ENCODE data around the gene XRCC1. TPM values are rescaled to one million over a fixed set of nuclear protein-coding genes. Genes with fewer than 3 reads are reported as not detected.

The XRCC1 gene, protein sequence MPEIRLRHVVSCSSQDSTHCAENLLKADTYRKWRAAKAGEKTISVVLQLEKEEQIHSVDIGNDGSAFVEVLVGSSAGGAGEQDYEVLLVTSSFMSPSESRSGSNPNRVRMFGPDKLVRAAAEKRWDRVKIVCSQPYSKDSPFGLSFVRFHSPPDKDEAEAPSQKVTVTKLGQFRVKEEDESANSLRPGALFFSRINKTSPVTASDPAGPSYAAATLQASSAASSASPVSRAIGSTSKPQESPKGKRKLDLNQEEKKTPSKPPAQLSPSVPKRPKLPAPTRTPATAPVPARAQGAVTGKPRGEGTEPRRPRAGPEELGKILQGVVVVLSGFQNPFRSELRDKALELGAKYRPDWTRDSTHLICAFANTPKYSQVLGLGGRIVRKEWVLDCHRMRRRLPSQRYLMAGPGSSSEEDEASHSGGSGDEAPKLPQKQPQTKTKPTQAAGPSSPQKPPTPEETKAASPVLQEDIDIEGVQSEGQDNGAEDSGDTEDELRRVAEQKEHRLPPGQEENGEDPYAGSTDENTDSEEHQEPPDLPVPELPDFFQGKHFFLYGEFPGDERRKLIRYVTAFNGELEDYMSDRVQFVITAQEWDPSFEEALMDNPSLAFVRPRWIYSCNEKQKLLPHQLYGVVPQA
- 10 to 100 TPM; 29.4 to 32.4 TPM for total RNA-seq

DNA sequence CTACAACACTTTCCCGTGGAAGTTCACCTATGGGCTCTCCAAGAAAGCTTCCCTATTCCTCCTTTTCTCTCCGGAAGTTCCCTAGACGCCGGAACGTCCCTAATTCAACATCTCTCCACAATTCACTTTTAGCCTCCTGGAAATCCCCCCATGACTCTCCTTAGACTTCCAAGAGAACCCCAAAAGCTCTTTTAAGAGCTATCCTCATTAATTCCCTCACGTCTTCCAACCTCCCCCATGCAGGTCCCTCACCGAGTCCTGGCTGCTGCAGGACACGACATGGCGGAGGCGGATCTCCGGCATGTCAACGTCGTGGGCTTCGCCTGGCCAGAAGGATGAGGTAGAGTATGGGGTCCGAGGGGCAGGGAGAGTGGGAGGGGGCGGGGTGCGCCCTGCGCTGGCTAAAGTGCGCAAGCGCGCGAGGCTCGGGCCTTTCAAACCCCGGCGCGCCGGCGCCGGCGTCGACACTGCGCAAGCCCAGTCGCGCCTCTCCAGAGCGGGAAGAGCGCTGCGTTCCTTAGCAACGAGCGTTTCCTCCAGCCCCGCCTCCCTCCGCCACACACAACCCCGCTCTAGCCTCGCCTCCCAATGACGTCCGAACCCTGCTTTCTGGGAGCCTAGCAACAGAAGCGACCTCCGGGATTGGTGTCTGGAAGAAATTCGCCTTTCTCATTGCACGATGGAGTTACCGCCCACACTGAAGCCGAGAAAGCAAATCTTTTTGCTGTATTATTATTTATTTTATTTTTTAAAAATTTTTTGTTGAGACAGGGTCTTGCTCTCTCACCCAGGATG is at the start of gene XRCC1, which contains the start of gene PINLYP:
TSS of gene XRCC1 (minus strand) at position 372 of the 795 bp plus-strand sequence. CDS start at position 303, 69 bp downstream.
TSS of gene PINLYP (plus strand) at position 646 of the 795 bp plus-strand sequence. CDS start 1,391 bp downstream, outside the sequence.
- ATAC-seq (peak; percentile 99), DNase-seq (peak; percentile 99)
- H3K4me1 Mint-ChIP-seq (ENCODE audit: low read depth) = peaks cover 37% of the 10 kb centered on the region
- intact Hi-C loops (cut with micrococcal nuclease) = no loop called here
- H3K9me3 Mint-ChIP-seq = no peaks in the 10 kb centered on the region
- H3K27ac Mint-ChIP-seq = peak within 1 kb of the TSS; percentile 94
- H3K36me3 Mint-ChIP-seq (ENCODE audit: low read depth) = peaks cover 8% of the 10 kb centered on the region
- CTCF ChIA-PET = interaction anchor here (1.8 to 5.9 kb wide), 3 partner anchors 14 to 21 kb away, joined by 5 to 62 read pairs (median 57); partner anchors contain the start of genes IRGQ and ZNF576
- H3K27me3 Mint-ChIP-seq = no peaks in the 10 kb centered on the region
- POLR2A ChIA-PET = interaction anchor here (0.5 to 3.2 kb wide), 8 partner anchors 11 to 476 kb away, joined by 3 to 20 read pairs (median 4); partner anchors contain the start of genes IRGQ, ZNF575 and ZNF576
- H3K4me3 Mint-ChIP-seq = peak within 1 kb of the TSS; percentile 96
- TF ChIP-seq, protein P1, sequence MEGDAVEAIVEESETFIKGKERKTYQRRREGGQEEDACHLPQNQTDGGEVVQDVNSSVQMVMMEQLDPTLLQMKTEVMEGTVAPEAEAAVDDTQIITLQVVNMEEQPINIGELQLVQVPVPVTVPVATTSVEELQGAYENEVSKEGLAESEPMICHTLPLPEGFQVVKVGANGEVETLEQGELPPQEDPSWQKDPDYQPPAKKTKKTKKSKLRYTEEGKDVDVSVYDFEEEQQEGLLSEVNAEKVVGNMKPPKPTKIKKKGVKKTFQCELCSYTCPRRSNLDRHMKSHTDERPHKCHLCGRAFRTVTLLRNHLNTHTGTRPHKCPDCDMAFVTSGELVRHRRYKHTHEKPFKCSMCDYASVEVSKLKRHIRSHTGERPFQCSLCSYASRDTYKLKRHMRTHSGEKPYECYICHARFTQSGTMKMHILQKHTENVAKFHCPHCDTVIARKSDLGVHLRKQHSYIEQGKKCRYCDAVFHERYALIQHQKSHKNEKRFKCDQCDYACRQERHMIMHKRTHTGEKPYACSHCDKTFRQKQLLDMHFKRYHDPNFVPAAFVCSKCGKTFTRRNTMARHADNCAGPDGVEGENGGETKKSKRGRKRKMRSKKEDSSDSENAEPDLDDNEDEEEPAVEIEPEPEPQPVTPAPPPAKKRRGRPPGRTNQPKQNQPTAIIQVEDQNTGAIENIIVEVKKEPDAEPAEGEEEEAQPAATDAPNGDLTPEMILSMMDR (IDR thresholded peaks at IDR 0.05) = no peak

DNA sequence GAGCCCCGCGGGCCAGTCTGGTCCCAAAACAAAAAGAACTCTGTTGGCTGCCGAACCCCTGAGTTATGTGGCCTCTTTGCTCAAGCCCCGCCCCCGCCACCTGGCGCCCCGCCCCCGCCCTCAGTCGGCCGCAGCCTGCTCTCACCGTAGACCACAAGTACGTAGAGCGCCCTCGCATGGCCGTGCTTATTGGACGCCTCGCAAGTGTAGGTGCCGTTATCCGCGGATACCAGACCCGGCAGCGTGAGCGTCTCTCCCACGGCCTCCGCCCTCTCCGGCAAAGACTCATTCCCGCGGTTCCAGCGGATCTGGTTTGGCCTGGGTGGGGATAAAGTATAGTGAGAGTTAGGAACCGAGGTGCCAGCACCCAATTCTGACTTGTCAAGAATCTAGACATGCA is 49.6 kb upstream of the XRCC1 start:
- ChIA-PET CTCF (interaction anchor here (1.0 to 1.6 kb wide), 4 partner anchors 30 to 178 kb away, joined by 3 to 4 read pairs (median 4); no protein-coding TSS in a partner anchor), POLR2A (no interaction called here)
- H3K36me3 Mint-ChIP-seq (ENCODE audit: low read depth) = peaks cover 3% of the 10 kb centered on the region
- no peaks in the 10 kb centered on the region for H3K9me3 Mint-ChIP-seq
- H3K27me3 Mint-ChIP-seq = peaks cover 7% of the 10 kb centered on the region
- no peak overlapping the region for H3K27ac Mint-ChIP-seq
- peaks cover 21% of the 10 kb centered on the region for H3K4me1 Mint-ChIP-seq (ENCODE audit: low read depth)
- DNase-seq (peak; percentile 97), ATAC-seq (peak; percentile 92)
- no peak overlapping the region for H3K4me3 Mint-ChIP-seq
- TF ChIP-seq, protein P1 (IDR thresholded peaks at IDR 0.05) = peak; percentile 47
- intact Hi-C loops (cut with micrococcal nuclease) = no loop called here

DNA sequence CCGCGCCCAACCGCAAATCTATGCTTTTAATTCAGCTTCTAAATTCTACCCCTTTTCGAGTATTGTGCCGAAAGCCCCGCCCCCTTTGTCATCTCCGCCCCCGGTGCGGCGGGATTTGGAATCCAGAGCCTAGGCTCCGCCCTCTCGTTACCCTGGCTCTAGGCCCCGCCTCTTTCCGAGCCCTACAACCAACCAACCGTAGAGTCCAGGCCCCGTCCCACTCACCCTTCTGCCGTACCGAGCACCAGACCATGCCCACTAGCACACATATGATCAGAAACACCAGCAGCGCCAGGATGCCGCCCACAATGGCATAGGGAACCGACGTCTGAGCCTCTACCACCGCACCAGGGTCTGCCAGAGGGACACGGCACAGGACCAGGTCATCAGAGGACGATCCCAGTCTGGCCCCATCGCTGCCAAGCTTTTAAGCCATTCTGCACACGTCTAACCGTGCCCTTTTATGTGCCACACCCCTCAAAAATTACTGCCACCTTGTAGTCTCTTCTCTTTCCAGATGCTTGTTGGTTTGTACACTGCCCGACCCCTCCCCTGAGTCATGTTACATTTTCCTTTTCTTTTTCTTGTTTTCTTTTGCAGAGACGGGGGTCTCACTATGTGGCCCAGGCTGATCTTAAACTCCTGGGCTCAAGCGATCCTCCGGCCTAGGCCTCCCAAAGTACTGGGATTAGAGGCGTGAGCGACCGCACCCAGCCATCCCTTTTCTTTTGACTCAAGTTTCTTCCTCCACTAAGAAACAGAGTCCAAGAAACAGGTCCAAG is 48.8 kb upstream of the XRCC1 start:
- Mint-ChIP-seq H3K36me3 (ENCODE audit: low read depth) (peaks cover 3% of the 10 kb centered on the region), H3K4me1 (ENCODE audit: low read depth) (peaks cover 22% of the 10 kb centered on the region), H3K27me3 (peaks cover 7% of the 10 kb centered on the region), H3K27ac (no peak overlapping the region), H3K4me3 (no peak overlapping the region), H3K9me3 (no peaks in the 10 kb centered on the region)
- CTCF ChIA-PET = interaction anchor here (1.4 kb wide), 2 partner anchors 29 to 69 kb away, joined by 4 to 5 read pairs; no protein-coding TSS in a partner anchor
- POLR2A ChIA-PET = interaction anchor here (1.2 kb wide), 1 partner anchor 24 kb away, joined by 3 read pairs; no protein-coding TSS in a partner anchor
- ATAC-seq (no peak), DNase-seq (peak; percentile 33)
- intact Hi-C loops (cut with micrococcal nuclease) = no loop called here
- TF ChIP-seq, protein P1 (IDR thresholded peaks at IDR 0.05) = no peak

DNA sequence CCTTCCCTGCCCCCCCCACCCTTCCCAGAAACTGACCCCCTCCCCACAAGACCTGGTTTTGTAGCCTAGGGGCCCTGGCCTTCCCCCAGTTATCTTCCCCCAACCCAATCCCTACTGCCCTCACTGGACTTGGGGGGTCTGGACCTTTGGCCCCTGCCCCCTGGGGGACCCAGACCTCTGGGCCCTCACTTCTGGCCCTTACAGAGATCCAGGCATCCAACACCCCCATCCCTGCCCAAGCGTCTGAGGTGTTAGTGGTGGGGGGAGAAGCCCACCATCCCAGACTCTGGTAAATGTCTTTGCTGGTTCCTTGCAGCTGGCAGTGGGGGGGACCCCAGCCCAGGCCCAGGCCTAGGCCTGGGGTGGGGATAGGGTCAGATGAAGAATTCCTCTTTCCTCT is 47.6 kb upstream of the XRCC1 start:
- no peak overlapping the region for H3K4me3 Mint-ChIP-seq

More for the DNA sequence above, 47.6 kb upstream of the XRCC1 start:
- Mint-ChIP-seq H3K27me3 (peaks cover 7% of the 10 kb centered on the region), H3K36me3 (ENCODE audit: low read depth) (peaks cover 3% of the 10 kb centered on the region), H3K4me1 (ENCODE audit: low read depth) (peaks cover 25% of the 10 kb centered on the region), H3K27ac (no peak overlapping the region), H3K9me3 (no peaks in the 10 kb centered on the region)
- DNase-seq (no peak), ATAC-seq (no peak)
- CTCF ChIA-PET = interaction anchor here (1.4 kb wide), 1 partner anchor 28 kb away, joined by 5 read pairs; no protein-coding TSS in a partner anchor
- intact Hi-C loops (cut with micrococcal nuclease) = no loop called here
- POLR2A ChIA-PET = interaction anchor here (1.2 kb wide), 1 partner anchor 23 kb away, joined by 3 read pairs; no protein-coding TSS in a partner anchor
- TF ChIP-seq, protein P1 (IDR thresholded peaks at IDR 0.05) = no peak

Data from activated CD8-positive, alpha-beta T cell treated with anti-CD3 and anti-CD28 coated beads for 36 hours (primary cell).